ENCODE results near the gene SCTR. TPM values are rescaled to one million over a fixed set of nuclear protein-coding genes. Genes with fewer than 3 reads are reported as not detected.
A peak's percentile ranks its signal among the peaks of the same experiment; 100 is the strongest.

SCTR gene
- total and polyA plus RNA-seq, 2 of the 13 experiments (the other 11 are each of a cell fraction or from before 2014, with no cell fraction given): not detected

DNA sequence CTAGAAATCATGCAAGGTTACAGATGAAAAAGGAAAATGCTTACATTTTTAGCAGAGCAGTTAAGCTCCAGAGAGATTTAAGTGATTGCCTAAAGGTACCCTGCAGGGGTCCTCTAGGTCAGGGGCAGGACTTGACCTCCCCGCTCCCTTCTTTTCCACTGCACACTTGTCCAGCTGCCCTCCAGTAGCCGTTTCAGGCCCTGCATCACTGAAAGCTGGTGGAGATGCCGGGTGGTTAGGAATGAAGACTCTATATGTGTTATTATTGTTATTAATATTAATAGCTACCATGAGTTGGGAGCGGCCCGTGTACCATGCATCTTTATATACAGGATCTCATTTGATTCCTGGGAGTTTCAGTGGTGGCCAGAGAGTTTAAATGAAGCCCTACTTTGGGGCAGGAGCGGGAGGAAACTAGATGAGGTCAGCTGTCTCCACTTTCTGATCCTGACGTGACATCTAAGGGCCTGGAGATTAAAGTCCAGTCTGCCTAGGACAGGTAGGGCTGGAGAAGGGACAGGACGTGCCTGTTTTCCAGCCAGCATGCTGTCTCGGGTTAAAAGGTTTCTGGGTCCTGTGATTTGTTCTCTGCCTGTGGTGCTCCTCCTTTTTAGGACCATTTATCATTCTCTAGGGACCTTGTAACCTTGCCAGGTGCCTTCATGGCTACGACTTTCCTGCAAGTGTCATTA is 90.5 kb downstream of the SCTR start (continued):
- TF ChIP-seq REXO4 (CRISPR knock-in tag; IDR thresholded peaks at IDR 0.05; ENCODE audit: borderline replicate concordance) (no peak), XBP1 (CRISPR knock-in tag; IDR thresholded peaks at IDR 0.05) (no peak), MEF2D (CRISPR knock-in tag; IDR thresholded peaks at IDR 0.05) (no peak), ZNF34 (CRISPR knock-in tag; IDR thresholded peaks at IDR 0.05; ENCODE audit: borderline replicate concordance) (no peak)

DNA sequence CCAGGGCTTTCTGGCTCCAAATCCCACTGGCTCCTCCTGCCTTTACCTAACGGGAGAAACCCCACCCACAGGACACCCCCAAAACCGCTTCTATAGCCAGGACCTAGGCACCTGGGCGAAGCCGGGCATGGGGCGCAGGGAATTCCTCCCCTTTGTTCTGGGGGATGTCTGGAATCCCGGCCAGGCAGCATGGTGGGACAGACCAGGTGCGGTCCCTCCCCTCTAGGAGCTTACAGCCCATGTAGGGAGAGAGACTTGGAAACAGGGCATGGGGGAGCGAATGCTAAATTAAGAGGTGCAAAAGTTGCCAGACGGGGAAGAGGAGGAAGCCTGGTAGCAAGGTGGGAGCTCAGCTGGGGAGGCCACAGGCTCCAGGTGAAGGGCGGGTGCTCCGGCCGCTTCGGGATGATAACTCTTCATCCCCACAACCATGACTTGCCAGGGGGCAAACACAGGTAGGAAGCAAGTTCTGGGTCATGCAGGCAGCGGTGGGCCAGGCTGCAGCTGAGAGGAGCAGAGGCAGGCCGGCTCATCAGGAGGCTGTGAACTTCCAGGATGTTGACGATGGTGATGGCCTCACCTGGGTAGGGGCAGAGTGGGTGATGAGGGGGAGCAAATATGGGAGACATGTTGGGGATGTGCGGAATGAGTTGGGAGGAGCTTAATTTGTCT is 91.3 kb downstream of the SCTR start:
- no peak for ATAC-seq
- ChIA-PET POLR2A (interaction anchor here (0.8 to 1.5 kb wide), 2 partner anchors 8 to 66 kb away, joined by 3 to 5 read pairs; partner anchors contain the start of genes C2orf76 and DBI), CTCF (ENCODE audit: low intra/inter-chr PET ratio, low total read pairs) (no interaction called here)
- peaks cover 88% of the 10 kb centered on the region for H3K4me1 ChIP-seq (ENCODE audit: insufficient read depth, low read length)
- peak overlapping the region; percentile 70 for H3K27ac ChIP-seq (ENCODE audit: extremely low read length, insufficient read depth, low read length)
- BruUV-seq (replicated peaks): no TSS peak
- peak overlapping the region; percentile 89 for H3K9ac ChIP-seq (ENCODE audit: insufficient read depth, low read depth, low read length)
- H3K27me3 ChIP-seq (ENCODE audit: control insufficient read depth in 1 of 2, insufficient read depth in 2 of 2, low read length in 2 of 2): no peaks in the 10 kb centered on the region; a peak in 1 of 5 replicates
- DNase-seq (ENCODE audit: low spot score): no peak
- H3K4me2 ChIP-seq (ENCODE audit: low read depth, low read length): peak overlapping the region; percentile 93
- no peak for FAIRE-seq
- H2AFZ ChIP-seq (ENCODE audit: low read length): no peak overlapping the region
- H3K36me3 ChIP-seq (replicated peaks in 1 of 2; ENCODE audit: control insufficient read depth in 1 of 2, insufficient read depth in 2 of 2, low read length in 2 of 2): no peaks in the 10 kb centered on the region; a peak in 1 of 5 replicates
- H3K4me3 ChIP-seq (replicated peaks in 1 of 3; ENCODE audit: insufficient read depth in 1 of 3, low read depth in 2 of 3, low read length in 3 of 3): peak overlapping the region; percentile 84 to 90 (median 86)
- 25% methylated on average over 17 of the region's 17 CpGs for WGBS (ENCODE audit: low lambda C conversion rate)
- H3K79me2 ChIP-seq (ENCODE audit: insufficient read depth, low read length): peaks cover 55% of the 10 kb centered on the region
- H4K20me1 ChIP-seq (ENCODE audit: insufficient read depth, low read length): peaks cover 2% of the 10 kb centered on the region; the same call in 1 of the 2 replicates
- in situ Hi-C loops (cut with HindIII; ENCODE audit: extremely low pct_ligation_motif_present, low pct_unique_long_range_greater_than_20kb): no loop called here
- intact Hi-C loops (cut with micrococcal nuclease; ENCODE audit: unreplicated experiment): loop anchor here (5.0 kb wide), 1 partner anchor 66 kb away; the partner anchor contains the start of genes C2orf76 and DBI
- H3K9me3 ChIP-seq (ENCODE audit: low read length): no peaks in the 10 kb centered on the region
- TF ChIP-seq AHR (CRISPR knock-in tag; IDR thresholded peaks at IDR 0.05) (0 out of 2 replicates have a peak, but pooled peaks have one; percentile 29), FOXO1 (CRISPR knock-in tag; IDR thresholded peaks at IDR 0.05) (0 out of 2 replicates have a peak, but pooled peaks have one; percentile 3), SOX6 (IDR thresholded peaks at IDR 0.05) (no peak), SOX6 (CRISPR knock-in tag; IDR thresholded peaks at IDR 0.05) (0 out of 2 replicates have a peak, but pooled peaks have one; percentile 14), MTA3 (CRISPR knock-in tag; IDR thresholded peaks at IDR 0.05) (no peak), PCBP1 (IDR thresholded peaks at IDR 0.05; ENCODE audit: borderline replicate concordance, low read depth, low read length) (0 out of 2 replicates have a peak, but pooled peaks have one; percentile 46), HNRNPLL (IDR thresholded peaks at IDR 0.05; ENCODE audit: low read depth, low read length, poor library complexity, severe bottlenecking) (no peak), TCF12 (IDR thresholded peaks at IDR 0.05) (no peak), TCF12 (CRISPR knock-in tag; IDR thresholded peaks at IDR 0.05) (0 out of 2 replicates have a peak, but pooled peaks have one; percentile 13), AKAP8 (CRISPR knock-in tag; IDR thresholded peaks at IDR 0.05) (peak; percentile 1; the same call in 1 of the 2 replicates)
- TF ChIP-seq, protein P1, sequence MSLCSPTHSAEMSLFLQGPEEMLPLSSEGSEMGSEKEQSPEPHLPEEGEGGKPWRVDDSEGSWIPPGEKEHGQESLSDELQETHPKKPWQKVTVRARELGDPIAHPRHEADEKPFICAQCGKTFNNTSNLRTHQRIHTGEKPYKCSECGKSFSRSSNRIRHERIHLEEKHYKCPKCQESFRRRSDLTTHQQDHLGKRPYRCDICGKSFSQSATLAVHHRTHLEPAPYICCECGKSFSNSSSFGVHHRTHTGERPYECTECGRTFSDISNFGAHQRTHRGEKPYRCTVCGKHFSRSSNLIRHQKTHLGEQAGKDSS (CRISPR knock-in tag; IDR thresholded peaks at IDR 0.05; ENCODE audit: borderline replicate concordance, low read depth): 0 out of 2 replicates have a peak, but pooled peaks have one; percentile 38
- TF ChIP-seq, protein P2, sequence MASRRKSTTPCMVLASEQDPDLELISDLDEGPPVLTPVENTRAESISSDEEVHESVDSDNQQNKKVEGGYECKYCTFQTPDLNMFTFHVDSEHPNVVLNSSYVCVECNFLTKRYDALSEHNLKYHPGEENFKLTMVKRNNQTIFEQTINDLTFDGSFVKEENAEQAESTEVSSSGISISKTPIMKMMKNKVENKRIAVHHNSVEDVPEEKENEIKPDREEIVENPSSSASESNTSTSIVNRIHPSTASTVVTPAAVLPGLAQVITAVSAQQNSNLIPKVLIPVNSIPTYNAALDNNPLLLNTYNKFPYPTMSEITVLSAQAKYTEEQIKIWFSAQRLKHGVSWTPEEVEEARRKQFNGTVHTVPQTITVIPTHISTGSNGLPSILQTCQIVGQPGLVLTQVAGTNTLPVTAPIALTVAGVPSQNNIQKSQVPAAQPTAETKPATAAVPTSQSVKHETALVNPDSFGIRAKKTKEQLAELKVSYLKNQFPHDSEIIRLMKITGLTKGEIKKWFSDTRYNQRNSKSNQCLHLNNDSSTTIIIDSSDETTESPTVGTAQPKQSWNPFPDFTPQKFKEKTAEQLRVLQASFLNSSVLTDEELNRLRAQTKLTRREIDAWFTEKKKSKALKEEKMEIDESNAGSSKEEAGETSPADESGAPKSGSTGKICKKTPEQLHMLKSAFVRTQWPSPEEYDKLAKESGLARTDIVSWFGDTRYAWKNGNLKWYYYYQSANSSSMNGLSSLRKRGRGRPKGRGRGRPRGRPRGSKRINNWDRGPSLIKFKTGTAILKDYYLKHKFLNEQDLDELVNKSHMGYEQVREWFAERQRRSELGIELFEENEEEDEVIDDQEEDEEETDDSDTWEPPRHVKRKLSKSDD (CRISPR knock-in tag; IDR thresholded peaks at IDR 0.05; ENCODE audit: low read depth): no peak
- TF ChIP-seq, protein P3, sequence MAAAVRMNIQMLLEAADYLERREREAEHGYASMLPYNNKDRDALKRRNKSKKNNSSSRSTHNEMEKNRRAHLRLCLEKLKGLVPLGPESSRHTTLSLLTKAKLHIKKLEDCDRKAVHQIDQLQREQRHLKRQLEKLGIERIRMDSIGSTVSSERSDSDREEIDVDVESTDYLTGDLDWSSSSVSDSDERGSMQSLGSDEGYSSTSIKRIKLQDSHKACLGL (CRISPR knock-in tag; IDR thresholded peaks at IDR 0.05): peak; percentile 53; the same call in 1 of the 2 replicates
- TF ChIP-seq, protein P4, sequence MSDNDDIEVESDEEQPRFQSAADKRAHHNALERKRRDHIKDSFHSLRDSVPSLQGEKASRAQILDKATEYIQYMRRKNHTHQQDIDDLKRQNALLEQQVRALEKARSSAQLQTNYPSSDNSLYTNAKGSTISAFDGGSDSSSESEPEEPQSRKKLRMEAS (IDR thresholded peaks at IDR 0.05): peak; percentile 18; the same call in 1 of the 2 replicates
